ENCODE measurements around the gene PLAAT3.

- no peak for TF ChIP-seq ATF3 (IDR thresholded peaks at IDR 0.05)
- TF ChIP-seq CTCF (IDR thresholded peaks at IDR 0.05; ENCODE audit: low read depth, low read length, missing input control), result no peak
- TF ChIP-seq FOXA1 (IDR thresholded peaks at IDR 0.05), result no peak
- TF ChIP-seq RAD21 (IDR thresholded peaks at IDR 0.05), result no peak
- no peak for TF ChIP-seq JUND (IDR thresholded peaks at IDR 0.05)
- no peak for TF ChIP-seq MAX (IDR thresholded peaks at IDR 0.05)
- no peak for TF ChIP-seq ZBTB33 (IDR thresholded peaks at IDR 0.05)
- no peak for TF ChIP-seq EGR1 (IDR thresholded peaks at IDR 0.05; ENCODE audit: low read depth in 2 of 2)
- no peak for TF ChIP-seq SP1 (IDR thresholded peaks at IDR 0.05)
- no peak for TF ChIP-seq FOXA2 (IDR thresholded peaks at IDR 0.05)
- TF ChIP-seq REST (IDR thresholded peaks at IDR 0.05), result no peak
- TF ChIP-seq TAF1 (conservative IDR thresholded peaks at IDR 0.05), result no peak
Observed at GRCh38 chr11:63564056-63564774, 50.0 kb downstream of the PLAAT3 start.

Measured in liver (tissue), 3 donors.